Measurements from ENCODE around the gene E2F6.

DNA sequence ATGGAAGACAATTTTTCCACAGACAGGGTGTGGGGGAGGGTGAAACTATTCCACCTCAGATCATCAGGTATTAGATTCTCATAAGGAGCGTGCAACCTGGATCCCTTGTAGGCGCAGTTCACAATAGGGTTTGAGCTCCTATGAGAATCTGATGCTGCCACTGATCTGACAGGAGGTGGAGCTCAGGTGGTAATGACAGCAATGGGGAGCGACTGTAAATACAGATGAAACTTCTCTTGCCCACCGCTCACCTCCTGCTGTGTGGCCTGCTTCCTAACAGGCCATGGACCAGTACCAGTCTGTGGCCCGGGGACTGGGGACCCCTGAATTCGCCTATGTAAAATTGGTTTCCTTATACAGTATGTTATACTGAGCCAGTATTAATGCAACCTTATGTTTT is 27.3 kb upstream of the E2F6 start:
- TF ChIP-seq POLR2A (IDR thresholded peaks at IDR 0.05) = no peak
- TF ChIP-seq, protein P1, sequence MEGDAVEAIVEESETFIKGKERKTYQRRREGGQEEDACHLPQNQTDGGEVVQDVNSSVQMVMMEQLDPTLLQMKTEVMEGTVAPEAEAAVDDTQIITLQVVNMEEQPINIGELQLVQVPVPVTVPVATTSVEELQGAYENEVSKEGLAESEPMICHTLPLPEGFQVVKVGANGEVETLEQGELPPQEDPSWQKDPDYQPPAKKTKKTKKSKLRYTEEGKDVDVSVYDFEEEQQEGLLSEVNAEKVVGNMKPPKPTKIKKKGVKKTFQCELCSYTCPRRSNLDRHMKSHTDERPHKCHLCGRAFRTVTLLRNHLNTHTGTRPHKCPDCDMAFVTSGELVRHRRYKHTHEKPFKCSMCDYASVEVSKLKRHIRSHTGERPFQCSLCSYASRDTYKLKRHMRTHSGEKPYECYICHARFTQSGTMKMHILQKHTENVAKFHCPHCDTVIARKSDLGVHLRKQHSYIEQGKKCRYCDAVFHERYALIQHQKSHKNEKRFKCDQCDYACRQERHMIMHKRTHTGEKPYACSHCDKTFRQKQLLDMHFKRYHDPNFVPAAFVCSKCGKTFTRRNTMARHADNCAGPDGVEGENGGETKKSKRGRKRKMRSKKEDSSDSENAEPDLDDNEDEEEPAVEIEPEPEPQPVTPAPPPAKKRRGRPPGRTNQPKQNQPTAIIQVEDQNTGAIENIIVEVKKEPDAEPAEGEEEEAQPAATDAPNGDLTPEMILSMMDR (IDR thresholded peaks at IDR 0.05) = no peak
